RKO (cell line): ENCODE results near the gene FBXO46.
"Not testable (repeated sequence)": the region's sequence is repeated elsewhere in the genome, so short reads cannot be mapped to it uniquely, and the experiment has no call there.

Experiments used
- DNase-seq: peaks from one replicate; pipeline ENCODE4 v3.0.0-alpha.2; 2016; ENCODE audit warnings: low spot score

FBXO46 gene

DNA sequence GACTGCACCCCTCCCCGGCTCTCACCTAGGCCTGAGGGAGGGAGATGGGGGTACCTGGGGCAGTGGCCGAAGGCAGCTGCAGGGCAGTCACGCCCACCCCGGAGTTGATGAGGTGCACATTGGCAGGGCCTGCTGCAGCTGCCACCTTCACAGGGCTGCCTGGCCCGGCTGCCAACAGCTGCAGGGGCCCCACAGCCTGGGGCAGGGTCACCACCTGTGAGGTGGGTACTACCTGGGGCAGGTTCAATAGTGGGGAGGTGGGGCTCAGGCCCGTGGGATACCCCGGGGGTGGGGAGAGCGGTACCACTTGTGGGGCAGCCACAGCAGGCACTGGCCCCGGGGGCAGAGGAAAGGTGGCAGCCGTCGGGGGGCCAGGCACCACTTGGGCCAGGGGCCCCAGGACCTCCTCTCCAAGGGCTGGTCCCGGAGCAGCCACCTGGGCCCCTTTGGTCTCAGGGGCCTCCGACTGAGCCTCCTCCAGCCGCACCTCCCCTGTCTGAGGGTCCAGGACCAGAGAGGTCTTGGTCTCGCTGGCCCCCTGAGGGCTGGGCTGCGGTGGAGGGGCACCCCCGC is 35.7 kb upstream of the FBXO46 start:
- DNase-seq, result no peak

DNA sequence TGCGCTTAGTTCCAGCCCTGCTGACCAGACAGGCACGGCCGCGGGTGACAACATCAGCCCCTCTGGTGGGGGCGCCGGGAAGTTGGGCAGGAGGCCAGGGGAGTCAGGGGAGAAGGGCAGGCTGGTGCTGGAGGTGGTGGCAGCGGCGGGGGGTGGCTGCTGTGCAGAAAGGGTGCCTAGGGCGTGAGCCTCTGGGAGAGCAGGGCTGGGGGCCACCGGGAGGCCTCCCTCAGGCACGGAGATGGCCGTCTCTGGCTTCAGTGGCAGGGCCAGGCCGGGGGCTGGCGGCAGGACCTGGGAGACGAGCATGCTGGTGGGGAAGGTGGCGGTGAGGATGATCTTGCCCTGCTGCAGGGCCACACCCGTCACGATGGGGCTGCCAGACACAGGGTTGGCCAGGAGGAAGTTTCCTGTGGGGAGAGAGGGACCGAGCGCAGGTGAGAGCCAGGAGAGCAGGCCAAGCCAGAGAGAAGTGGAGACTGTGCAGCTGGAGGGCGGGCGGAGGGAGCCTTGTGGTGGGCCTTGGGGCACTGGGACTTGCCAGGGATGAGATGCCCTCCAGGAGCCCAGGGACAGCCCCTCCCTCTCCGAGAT is 35.1 kb upstream of the FBXO46 start:
- DNase-seq, result no peak

DNA sequence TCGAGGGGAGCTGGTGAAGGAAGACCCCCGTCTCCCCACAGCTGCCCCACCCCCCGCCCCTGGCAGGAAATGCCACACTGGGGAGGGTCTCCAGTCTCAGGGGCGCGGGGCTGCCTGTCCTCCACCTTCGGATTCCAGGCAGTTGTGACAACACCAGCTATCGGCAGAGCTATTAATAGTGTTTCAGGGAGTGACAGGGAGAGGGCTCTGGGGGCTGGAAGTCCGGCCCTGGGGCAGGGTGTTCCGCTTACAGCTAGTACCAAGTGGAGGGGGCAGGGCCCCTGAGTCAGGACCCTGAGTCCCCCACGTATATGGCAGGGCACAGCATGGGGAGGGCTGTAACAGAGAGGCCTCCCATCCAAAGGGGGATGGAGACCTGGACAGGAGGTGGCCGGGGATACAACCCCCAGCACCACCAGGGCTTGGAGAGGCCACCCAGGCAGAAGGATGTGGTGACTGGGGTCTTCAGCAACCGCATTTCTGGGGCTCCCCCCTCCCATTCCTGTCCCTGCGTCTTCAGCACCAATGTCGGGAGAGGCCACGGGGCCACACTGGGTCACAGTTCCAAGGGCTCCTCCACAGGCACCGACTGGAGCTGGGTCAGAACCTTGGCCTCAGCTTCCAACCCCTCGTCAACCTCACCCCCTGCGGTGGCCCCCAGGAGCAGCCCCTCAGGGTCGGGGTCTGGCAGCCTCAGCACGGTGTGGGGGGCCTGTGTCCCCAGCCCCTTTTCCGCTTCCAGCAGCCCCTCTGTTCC is 34.4 kb upstream of the FBXO46 start:
- no peak for DNase-seq

DNA sequence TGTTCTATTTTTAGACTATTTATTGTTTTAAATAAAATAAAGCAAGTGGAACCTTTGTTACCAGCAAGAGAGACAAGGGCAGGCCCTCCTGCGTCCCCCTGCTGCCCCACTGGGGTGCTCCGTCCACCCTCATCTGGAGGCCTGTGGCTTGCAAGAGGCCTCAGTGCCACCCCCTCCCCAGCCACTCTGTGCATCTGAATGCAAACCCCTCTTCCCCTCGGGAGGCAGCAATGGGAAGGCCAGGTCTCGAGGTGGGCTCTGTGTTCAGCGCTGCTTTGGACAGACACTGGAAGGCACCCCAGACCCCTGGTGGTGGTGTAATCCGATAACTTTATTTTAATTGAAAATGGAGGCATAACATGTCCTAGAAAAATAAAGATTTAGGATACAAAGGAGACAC is 33.8 kb upstream of the FBXO46 start:
- DNase-seq, result no peak

DNA sequence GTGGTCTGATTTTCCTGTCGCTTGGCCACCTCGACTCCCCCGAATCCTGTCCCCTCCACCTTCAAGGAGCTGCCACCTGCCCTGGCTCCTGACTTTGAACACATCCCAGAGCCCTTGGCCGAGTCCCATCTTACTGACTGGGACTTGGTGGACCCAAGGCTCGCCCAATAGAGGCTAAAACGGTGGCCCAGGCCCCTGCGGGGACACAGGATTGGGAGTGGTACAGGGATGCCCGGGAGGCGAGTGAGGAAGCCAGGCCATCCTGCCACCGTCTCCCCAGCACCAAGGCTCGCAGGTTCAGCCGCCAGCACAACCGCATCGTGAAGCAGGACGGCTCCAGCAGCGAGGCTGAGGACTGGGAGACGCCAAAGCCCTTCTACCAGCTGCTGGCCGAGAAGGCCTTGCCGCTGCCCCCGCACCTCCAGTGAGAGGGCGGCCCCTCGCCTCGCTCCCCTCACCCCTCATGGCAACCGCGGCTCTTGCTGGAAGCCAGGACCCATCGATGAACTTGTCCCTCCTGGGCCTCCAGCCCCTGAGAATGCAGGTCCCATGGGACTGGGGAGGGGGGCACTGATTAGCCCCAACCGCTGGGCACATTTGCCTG is 33.1 kb upstream of the FBXO46 start:
- DNase-seq, result no peak

DNA sequence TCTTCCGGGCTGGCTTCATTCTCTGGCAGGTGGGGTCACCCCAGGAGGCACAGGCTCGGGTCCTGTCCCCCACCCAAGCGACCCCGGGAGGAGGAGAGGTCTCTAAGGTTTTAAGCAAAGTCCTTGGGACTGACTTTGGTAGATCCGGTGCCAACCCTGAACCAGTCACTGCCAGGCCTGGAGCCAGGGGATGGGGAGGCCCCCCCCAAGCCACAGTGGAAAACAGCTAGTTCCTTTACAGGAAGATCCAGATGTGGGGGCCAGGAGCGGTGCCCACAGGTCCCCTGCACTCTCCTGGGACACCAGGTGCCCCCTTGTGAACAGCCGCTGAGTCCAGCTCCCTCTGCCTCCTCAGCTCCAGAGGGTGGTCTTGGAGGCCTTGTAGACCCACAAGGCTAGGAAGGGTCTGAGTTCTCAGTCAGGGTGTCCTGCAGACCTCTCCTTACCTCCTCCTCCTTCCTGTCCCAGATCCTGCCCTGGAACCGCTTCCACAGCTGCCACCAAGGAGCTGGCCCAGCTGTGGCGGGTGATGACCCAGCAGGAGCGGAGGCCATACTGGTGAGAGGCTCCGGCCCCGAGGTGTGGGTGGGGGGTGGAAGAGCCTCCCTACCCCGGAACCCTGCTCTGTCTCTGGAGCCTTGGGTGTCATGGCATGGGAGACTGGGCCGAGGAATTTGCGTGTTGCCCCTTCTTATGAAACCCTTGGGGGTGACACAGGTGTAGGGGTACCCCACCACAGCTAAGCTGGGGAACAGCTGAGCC is 32.4 kb upstream of the FBXO46 start:
- DNase-seq, result no peak

DNA sequence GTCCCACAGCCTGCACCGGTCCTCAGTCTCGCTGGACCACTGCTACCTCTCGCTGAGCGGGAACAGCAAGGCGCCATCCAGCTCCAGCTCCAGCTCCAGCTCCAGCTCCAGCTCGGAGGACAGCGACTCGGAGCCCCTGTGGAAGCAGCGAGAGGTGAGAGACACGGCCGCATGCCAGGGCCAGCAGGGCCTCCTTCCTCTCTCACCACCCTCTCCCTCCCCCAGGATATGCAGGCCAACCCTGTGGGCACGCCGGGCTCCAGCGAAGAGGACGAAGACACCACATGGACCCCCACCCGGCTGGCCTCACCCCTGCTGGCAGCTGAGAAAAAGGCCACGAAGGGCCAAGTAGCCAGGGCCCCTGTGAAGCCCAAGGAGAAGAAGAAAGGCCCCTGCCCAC is 31.0 kb upstream of the FBXO46 start:
- DNase-seq, result no peak

DNA sequence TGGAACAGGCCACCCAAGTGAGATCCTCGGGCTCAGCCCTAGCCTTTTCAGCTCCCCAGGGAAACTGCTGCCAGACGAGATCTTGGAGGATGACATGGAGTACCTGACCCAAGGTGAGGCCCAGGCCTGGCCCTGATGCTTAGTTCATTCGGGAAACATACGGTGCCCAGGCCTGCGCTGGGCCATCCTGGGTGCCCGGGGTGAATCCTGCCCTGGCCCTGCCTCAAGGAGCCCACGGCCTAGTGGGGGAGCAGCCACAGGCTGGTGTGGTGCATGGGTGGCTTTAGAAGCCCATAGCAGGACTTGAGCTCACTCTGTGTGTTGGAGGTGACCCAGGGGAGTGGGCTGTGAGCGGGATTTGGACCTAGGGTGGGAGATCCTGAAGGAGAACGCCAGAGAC is 28.2 kb upstream of the FBXO46 start:
- no peak for DNase-seq

DNA sequence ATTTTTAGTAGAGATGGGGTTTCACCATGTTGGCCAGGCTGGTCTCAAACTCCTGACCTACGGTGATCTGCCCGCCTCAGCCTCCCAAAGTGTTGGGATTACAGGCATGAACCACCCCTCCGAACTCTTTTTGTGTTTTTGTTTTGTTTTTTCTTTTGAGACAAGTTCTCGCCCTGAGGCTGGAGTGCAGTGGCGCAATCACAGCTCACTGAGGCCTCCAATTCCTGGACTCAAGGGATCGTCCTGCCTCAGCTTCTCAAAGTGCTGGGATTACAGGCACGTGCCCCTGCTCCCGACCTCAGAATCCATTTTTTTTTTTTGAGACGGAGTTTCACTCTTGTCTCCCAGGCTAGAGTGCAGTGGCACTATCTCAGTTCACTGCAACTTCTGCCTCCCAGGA is 27.0 kb upstream of the FBXO46 start:
- DNase-seq, result no peak

DNA sequence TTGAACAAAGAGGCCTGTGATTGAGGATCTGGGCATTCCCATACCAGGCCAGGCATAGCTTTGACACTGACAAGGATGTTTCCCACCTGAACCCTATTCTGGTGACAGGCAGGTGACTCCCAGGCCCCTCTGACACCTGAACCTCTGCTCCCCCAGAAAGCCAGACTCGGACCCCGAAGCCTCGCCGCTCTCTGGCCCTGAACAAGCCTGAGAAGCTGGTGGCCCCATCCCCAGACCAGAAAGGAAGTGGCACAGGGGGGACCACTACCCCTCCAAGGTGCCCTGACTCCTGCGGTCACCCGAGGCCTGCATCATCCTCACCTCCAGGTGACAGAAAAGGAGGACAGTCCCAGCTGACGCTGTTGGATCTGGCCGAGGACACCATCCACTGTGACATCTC is 23.6 kb upstream of the FBXO46 start:
- no peak for DNase-seq

DNA sequence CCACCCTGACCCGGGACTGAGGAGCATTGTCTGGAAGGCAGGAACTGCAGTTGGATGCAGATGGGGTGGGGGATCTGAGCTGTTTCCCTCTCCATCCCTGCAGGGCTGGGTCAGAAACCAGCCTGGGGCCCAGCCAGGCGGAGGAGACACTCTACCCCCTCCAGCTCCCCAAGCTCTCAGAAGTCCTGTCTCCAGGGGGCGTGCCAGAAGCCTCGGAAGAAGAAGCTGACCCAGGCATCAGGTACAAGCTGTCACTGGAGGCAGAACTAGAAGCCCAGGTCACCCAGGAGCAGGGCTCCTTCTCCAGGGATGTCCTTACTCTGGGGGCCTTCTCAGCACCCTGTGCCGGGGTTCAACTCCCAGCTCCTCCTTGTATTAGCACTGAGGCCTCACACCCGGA is 22.9 kb upstream of the FBXO46 start:
- DNase-seq, result no peak

DNA sequence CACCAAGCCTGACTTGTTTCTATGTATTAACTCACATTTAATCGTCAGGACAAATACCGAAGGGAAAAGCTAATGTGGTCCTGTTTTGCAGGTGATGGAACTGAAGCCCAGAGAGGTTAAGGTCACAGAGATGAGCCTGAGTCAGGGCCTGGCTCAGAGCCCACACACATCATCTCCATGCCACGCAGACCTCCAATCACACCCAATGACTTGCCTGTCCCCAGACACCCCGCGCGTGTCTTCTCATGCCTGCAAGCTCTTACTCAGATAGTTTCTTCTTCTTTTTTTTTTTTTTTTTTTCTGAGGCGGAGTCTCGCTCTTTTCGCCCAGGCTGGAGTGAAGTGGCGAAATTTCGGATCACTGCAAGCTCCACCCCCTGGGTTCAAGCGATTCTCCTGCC is 21.9 kb upstream of the FBXO46 start:
- DNase-seq, result peak; percentile 62

DNA sequence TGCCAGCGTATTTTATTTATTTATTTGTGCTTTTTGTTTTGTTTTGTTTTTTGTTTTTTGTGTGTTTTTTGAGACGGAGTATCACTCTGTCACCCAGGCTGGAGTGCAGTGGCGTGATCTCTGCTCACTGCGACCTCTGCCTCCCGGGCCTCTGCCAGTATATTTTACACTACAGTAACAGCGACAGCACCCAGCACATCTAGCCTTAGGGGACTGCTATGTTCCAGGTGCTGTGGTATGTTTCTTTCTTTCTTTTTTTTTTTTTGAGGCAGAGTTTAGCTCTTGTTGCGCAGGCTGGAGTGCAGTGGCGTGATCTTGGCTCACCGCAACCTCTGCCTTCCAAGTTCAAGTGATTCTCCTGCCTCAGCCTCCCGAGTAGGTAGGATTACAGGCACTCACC is 20.8 kb upstream of the FBXO46 start:
- DNase-seq, result not testable (repeated sequence)

DNA sequence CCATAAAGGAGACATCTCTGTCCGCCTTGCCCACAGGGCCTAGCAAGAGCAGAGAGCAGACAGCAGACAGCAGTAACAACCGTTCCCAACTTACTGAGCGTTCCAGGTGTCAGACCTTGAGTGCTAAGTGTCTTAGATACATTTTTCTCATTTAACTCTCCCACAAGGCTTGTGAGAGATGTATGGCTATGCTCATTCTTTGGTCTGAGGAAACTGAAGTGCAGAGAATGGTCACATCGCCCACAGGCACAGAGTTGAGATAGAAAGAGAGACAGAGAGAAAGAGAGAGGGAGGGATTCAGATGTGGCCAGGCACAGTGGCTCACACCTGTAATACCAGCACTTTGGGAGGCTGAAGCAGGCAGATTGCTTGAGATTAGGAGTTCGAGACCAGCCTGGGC is 16.8 kb upstream of the FBXO46 start:
- no peak for DNase-seq

DNA sequence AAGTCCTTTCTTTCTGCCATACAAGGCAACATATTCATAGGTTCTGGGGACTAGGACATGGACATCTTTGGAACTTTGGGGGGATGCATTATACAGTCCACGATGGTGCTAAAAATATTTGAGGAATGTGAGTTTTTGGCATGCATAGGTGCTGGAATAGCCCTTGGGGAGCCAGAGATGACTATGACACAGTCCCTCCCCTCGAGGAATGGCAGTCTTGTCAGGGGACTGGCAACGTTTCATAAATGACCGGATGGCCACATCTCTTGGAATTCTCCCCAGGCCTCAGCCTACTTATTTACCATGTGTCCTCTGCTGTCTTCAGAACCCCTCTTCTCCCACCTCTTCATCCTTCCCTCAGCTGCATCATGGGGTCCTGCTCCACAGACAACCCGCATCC is 16.2 kb upstream of the FBXO46 start:
- DNase-seq, result no peak

DNA sequence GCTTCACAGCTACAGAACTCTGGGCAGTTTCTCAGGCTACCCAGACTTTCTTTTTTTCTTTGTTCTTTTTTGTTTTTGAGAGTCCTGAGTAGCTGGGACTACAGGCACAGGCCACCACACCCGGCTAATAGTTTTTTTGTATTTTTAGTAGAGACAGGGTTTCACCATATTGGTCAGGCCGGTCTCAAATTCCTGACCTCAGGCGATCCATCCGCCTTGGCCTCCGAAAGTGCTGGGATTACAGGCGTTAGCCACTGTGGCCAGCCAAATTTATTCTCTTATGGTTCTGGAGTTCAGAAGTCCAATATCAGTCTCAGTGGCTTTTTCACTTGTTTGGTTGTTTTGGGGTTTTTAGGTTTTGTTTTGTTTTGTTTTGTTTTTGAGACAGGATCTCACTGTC is 14.9 kb upstream of the FBXO46 start:
- no peak for DNase-seq

DNA sequence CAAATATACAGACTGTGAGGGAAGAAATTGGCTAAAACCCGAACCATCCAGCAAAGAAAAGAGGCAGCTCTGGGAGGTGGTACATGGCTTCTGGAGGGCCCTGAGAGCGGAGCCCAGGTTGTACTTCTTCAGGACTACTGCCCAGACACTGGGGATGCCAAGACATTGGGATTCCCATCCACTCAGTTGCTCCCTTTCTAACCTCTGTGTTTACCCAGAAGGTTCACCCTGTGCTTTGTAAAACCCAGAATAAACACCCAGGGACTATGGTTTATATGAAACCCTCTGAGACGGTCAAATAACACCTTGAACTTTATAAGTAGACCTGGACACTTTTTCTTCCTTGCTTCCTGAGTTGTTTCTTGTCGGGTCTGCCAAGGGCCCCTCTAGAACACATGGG is 12.3 kb upstream of the FBXO46 start:
- no peak for DNase-seq

DNA sequence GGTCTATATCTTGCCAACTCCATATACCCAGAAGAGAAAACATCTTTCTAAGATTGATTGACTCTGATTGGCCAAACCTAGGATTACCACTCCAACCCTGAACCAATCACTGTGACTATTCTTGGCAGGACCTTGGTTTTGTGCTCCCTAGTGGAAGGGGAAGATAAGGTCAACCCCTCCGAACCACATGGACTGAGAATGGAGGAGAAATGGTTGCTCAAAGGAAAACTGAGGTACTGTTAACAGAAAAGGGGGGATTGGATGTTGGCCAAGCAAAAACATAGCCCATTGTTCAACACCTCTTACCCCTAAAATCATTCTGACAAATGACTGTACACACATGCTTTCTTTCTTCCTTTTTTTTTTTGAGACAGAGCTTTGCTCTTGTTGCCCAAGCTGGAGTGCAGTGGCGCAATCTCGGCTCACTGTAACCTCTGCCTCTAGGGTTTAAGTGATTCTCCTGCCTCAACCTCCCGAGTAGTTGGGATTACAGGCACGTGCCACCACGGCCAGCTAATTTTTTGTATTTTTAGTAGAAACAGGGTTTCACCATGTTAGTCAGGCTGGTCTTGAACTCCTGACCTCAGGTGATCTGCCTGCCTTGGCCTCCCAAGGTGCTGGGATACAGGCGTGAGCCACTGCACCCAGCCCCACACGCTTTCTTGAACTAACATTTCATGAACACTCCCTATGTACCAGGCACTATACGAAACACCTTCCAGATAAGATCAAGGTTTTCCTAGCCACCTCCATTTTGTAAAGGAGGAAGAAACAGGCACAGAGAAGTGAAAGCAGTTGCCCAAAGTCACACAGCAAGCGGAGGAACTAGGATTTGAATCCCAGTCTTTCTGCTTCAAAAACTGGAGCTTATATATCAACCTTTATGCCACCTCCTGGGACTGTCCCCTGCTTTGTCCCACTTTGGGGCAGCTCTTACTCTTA is 9.1 kb upstream of the FBXO46 start:
- DNase-seq, result peak; percentile 27

DNA sequence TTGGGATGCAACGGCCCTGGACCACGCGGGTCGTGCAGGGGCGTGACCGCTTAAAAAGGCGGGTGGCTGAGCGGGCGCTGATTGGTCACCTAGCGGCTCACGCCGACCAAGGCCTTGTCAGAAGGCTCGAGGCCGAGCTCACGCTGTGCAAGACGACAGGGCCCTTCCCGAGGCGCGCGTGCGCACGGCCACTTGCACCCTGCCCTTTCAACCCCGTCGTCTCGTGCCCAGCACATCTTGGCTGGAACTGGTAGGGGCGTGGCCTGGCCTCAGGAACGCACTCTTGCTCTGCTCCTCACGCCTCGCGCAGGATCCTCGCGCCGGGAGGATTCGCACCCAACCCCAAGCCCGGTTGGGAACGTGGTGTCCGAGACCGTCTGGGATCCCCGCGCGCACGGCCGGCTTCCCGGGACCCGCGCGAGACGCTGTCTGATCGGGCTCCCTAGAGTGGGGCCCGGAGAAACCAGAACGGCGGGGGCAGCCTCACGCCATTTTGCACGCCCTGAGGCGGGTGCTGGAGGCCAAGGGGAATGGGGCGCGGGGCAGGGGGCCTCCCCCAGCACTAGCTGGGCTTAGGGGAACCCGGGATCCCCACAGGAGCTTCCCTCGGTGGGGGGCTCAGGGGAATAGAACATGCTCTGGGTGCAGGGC is 2.6 kb upstream of the FBXO46 start, which contains the start of gene MEIOSIN:
Gene MEIOSIN (plus strand): TSS at position 280 of the 651 bp plus-strand sequence. CDS start 1,938 bp downstream, outside the sequence.
- no peak for DNase-seq

DNA sequence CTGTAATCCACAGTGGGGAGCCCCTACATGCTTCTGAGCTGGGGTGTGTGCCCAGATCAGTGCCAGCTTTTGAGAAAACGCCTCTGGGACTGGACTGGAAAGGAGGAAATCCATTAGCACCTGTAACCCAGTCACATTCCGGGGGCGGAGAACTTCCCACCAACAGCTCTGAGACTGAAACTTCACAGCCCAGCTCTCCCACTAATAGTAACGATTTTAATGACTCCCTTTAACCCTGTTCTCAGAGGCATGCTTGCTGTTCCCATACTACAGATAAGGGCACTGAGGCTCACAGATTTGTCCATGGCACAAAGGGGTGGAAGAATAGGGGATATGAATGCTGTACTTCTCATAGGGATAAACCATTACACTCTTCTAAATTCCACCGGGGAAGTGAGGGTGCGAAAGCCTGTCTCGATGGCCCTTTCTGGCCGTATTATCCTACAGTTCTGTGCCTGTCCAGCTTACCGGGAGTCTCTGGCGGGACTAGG is 851 bp downstream of the FBXO46 start:
- DNase-seq, result peak; percentile 61

DNA sequence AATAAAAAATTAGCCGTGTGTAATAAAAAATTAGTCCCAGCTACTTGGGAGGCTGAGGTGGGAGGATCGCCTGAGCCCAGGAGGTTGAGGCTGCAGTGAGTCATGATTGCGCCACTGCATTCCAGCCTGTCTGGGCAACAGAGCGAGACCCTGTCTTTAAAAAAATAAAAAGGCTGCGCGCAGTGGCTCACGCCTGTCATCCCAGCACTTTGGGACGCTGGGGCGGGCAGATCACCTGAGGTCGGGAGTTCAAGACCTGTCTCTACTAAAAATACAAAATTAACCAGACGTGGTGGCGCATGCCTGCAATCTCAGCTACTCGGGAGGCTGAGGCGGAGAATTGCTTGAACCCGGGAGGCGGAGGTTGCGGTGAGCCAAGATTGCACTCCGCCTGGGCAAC is 2.0 kb downstream of the FBXO46 start:
- not testable (repeated sequence) for DNase-seq
